Measurements from ENCODE around the gene YWHAG. TPM values are rescaled to one million over a fixed set of nuclear protein-coding genes. Genes with fewer than 3 reads are reported as not detected.

Gene YWHAG
- total RNA-seq, 1 experiment from 2014 or later, result 241 TPM

GRCh38 chr7:76359978-76360638 is 1.3 kb upstream of the YWHAG start:
- H4K5ac ChIP-seq (ENCODE audit: insufficient read length, low read depth, low read length), result peak overlapping the region; percentile 16
- no peak overlapping the region for H2AFZ ChIP-seq (ENCODE audit: low read length)
- H3K23ac ChIP-seq (ENCODE audit: insufficient read length, low read depth, low read length), result no peak overlapping the region
- no peaks in the 10 kb centered on the region for H3K27me3 ChIP-seq (ENCODE audit: insufficient read depth, low read length)
- H2AK5ac ChIP-seq (ENCODE audit: insufficient read length, low read length), result no peak overlapping the region
- peaks cover 30% of the 10 kb centered on the region for H3K79me2 ChIP-seq (ENCODE audit: insufficient read depth, low read length)
- WGBS (ENCODE audit: extremely low coverage, insufficient read length, low lambda C conversion rate), result no CpG with 5 or more reads among the region's 17 CpGs
- H3K4me1 ChIP-seq (ENCODE audit: insufficient read depth, low read length), result peaks cover 11% of the 10 kb centered on the region; the same call in 1 of the 2 replicates
- H2BK120ac ChIP-seq (ENCODE audit: low read depth, low read length, poor library complexity, severe bottlenecking), result no peak overlapping the region
- no peak overlapping the region for H2BK12ac ChIP-seq (ENCODE audit: insufficient read length, low read depth, low read length)
- peaks cover 8% of the 10 kb centered on the region for H3K23me2 ChIP-seq (ENCODE audit: insufficient read length, low read depth, low read length, poor library complexity, severe bottlenecking)
- peak overlapping the region; percentile 26 for H3K27ac ChIP-seq (ENCODE audit: insufficient read length, low read depth, low read length)
- no peaks in the 10 kb centered on the region for H4K20me1 ChIP-seq (ENCODE audit: control insufficient read depth, insufficient read depth, insufficient read length)
- no peaks in the 10 kb centered on the region for H3K9me3 ChIP-seq (ENCODE audit: control insufficient read depth, low read depth, low read length)
- no peak overlapping the region for H2BK15ac ChIP-seq (ENCODE audit: low read depth, low read length)
- peak overlapping the region; percentile 94 to 95 for H3K4me3 Mint-ChIP-seq
- H3K27ac Mint-ChIP-seq, result peak overlapping the region; percentile 95 to 98 (median 96)
- H4K91ac ChIP-seq (ENCODE audit: insufficient read length, low read depth, low read length), result no peak overlapping the region
- H3K18ac ChIP-seq (ENCODE audit: insufficient read length, low read depth, low read length), result peak overlapping the region; percentile 80
- no peak for DNase-seq
- no peak overlapping the region for H2BK20ac ChIP-seq (ENCODE audit: low read depth, low read length, poor library complexity, severe bottlenecking)
- peak overlapping the region; percentile 48 for H3K9ac ChIP-seq (ENCODE audit: extremely low read depth, insufficient read length, low read length)
- H3K36me3 Mint-ChIP-seq (ENCODE audit: insufficient read depth in 1 of 3, low read depth in 3 of 3), result peaks cover 27 to 29% (median 29%) of the 10 kb centered on the region in 3 experiments
- no peak overlapping the region for H2BK5ac ChIP-seq (ENCODE audit: insufficient read length, low read length)
- TF ChIP-seq, protein P1, sequence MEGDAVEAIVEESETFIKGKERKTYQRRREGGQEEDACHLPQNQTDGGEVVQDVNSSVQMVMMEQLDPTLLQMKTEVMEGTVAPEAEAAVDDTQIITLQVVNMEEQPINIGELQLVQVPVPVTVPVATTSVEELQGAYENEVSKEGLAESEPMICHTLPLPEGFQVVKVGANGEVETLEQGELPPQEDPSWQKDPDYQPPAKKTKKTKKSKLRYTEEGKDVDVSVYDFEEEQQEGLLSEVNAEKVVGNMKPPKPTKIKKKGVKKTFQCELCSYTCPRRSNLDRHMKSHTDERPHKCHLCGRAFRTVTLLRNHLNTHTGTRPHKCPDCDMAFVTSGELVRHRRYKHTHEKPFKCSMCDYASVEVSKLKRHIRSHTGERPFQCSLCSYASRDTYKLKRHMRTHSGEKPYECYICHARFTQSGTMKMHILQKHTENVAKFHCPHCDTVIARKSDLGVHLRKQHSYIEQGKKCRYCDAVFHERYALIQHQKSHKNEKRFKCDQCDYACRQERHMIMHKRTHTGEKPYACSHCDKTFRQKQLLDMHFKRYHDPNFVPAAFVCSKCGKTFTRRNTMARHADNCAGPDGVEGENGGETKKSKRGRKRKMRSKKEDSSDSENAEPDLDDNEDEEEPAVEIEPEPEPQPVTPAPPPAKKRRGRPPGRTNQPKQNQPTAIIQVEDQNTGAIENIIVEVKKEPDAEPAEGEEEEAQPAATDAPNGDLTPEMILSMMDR (conservative IDR thresholded peaks at IDR 0.05), result no peak
- H3K56ac ChIP-seq (ENCODE audit: insufficient read length, low read depth, low read length), result no peak overlapping the region
- no peak overlapping the region for H3T11ph ChIP-seq (ENCODE audit: low read length)
- H3K4me1 Mint-ChIP-seq, result peaks cover 34 to 45% of the 10 kb centered on the region in 2 experiments
- H3K4ac ChIP-seq (ENCODE audit: low read depth, low read length), result no peak overlapping the region
- no peak overlapping the region; the same call in 1 of the 2 replicates for H3K14ac ChIP-seq (ENCODE audit: insufficient read depth, low read length)
- H3K27me3 Mint-ChIP-seq (ENCODE audit: low read depth), result no peaks in the 10 kb centered on the region
- no peak overlapping the region for H4K8ac ChIP-seq (replicated peaks; ENCODE audit: insufficient read length, low read depth, low read length)
- H3K4me2 ChIP-seq (ENCODE audit: insufficient read depth, insufficient read length, low read length), result peak overlapping the region; percentile 52
- H3K79me1 ChIP-seq (ENCODE audit: insufficient read depth, low read depth, low read length, poor library complexity, severe bottlenecking), result no peaks in the 10 kb centered on the region
- peaks cover 0 to 4% of the 10 kb centered on the region in 2 experiments; a peak in 2 of 5 replicates for H3K9me3 Mint-ChIP-seq
